RWPE1 (cell line): ENCODE results near the gene NHEJ1.

Experiments
- CTCF ChIA-PET: fragments of 350-600 bp; sonication (Branson Sonifier 250); formaldehyde crosslinking; extraction: SDS; loops from one replicate; lab custom pipeline; 2021; lab: Yijun Ruan, JAX
- POLR2A ChIA-PET: fragments of 400-600 bp; formaldehyde crosslinking; extraction: SDS; loops from one replicate; lab custom pipeline; 2020; ENCODE audit warnings: antibody characterized with exemption; ENCODE audit not compliant: low non-redundant PET; lab: Yijun Ruan, JAX
- DNase-seq: peaks from one replicate; pipeline ENCODE4 v3.0.0; 2012; ENCODE audit warnings: low spot score
- H3K27ac ChIP-seq: fragments of 450-650 bp; 2 replicates; pipeline ENCODE4 v1.5.1; 2017
- TF ChIP-seq, protein P1 (sequence below): fragments of 450-650 bp; conservative IDR thresholded peaks from 2 replicates; pipeline ENCODE4 v1.5.1; 2017; ENCODE audit warnings: low read depth, mild to moderate bottlenecking

Gene NHEJ1

DNA sequence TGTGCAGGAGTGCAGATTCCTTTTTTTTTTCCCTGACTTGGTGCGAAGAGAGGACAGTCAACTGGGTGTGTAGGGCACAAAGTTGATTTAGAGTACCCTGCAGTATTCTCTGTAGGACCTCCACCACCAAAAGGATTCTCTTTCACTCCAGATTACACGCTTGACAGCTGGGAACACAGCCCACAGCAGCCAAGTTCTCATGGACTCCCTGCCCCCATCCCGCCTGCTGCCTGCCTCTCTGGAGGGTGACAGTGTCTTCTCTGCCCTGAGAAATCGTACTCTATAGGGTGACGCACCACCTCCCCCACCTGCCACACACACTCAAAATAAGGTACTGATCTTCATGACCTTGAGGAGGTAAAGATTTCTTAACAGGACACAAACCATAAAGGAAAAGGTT is 73.3 kb downstream of the NHEJ1 start:
- TF ChIP-seq, protein P1, sequence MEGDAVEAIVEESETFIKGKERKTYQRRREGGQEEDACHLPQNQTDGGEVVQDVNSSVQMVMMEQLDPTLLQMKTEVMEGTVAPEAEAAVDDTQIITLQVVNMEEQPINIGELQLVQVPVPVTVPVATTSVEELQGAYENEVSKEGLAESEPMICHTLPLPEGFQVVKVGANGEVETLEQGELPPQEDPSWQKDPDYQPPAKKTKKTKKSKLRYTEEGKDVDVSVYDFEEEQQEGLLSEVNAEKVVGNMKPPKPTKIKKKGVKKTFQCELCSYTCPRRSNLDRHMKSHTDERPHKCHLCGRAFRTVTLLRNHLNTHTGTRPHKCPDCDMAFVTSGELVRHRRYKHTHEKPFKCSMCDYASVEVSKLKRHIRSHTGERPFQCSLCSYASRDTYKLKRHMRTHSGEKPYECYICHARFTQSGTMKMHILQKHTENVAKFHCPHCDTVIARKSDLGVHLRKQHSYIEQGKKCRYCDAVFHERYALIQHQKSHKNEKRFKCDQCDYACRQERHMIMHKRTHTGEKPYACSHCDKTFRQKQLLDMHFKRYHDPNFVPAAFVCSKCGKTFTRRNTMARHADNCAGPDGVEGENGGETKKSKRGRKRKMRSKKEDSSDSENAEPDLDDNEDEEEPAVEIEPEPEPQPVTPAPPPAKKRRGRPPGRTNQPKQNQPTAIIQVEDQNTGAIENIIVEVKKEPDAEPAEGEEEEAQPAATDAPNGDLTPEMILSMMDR: no peak
- no peak for DNase-seq
- ChIA-PET CTCF (no interaction called here), POLR2A (no interaction called here)
- H3K27ac ChIP-seq: no peak overlapping the region

DNA sequence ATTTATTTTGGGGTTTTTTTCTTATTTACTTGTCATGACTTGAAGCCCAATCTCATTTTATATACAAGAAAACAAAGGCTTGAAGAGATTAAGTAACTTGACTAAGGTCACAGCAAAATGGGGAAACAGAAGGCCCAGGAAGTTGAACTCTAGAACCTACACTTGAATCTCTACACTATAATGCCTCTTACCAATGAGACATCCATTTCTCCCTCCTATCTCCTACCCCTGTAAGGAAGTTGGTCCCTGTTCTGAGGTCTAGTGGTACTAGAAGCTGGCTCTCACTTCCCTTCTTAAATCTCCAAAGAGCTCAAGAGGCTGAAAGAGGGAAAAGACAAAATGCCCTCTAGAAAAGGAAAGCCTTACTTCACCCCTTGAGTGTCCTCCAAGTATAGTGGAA is 74.4 kb downstream of the NHEJ1 start:
- CTCF ChIA-PET: no interaction called here

DNA sequence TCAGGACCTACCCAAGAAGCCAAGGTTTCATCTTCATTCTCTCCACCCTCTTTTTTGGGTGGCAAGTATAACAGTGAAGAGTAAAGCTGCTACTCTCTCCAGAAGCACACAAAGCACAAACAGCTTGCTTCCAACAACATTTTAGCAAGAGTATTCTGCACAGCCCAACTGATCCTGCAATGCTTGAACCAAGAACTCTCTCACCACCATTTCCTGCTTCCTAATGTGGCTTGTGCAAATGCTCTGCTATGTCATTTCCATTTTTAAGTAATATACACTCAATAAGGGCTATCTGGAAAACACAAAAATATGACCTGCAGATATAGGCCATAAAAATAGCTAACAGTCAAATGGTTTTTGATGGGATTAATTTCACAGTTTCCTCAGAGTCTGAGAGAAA is 75.8 kb downstream of the NHEJ1 start:
- H3K27ac ChIP-seq: no peak overlapping the region
- DNase-seq: no peak
- CTCF ChIA-PET: interaction anchor here (1.0 to 1.7 kb wide), 2 partner anchors 26 to 55 kb away, joined by 3 to 4 read pairs; no protein-coding TSS in a partner anchor
- TF ChIP-seq, protein P1: no peak
- POLR2A ChIA-PET: no interaction called here

More for the DNA sequence above, 74.4 kb downstream of the NHEJ1 start:
- no peak for DNase-seq
- H3K27ac ChIP-seq: no peak overlapping the region
- TF ChIP-seq, protein P1: no peak
- POLR2A ChIA-PET: no interaction called here

DNA sequence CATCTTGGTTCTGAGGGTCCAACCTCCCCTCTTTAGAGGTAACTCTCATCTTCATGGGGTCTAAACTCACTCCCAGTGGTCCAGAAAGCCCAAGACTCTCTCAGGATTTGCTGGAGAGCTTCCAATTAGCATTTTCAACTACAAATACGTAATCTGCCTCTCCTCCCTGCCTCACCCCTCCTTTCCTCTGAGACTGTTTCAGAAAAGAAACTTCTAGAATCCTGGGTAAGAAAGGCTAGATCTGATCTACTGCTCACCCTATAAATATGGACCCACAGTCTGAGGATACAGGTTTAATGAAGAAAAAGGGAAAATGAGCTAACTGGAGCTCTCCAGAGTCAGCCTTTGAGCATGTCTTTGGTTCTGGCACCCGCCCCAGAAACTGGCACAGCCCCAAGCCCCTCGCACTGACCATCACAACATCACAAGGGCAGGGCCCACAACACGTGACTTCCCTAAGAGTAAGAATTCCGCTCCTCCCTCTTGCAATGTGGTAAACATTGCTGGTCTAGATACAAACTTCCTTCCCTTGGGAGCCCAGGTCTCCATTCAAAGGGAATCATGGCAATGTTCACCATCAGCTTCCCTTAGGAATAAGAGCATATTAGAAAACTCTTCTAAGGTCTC is 78.2 kb downstream of the NHEJ1 start:
- ChIA-PET POLR2A (no interaction called here), CTCF (interaction anchor here (0.7 to 2.1 kb wide), 2 partner anchors 39 to 52 kb away, joined by 3 to 8 read pairs; no protein-coding TSS in a partner anchor)
- DNase-seq: no peak
- TF ChIP-seq, protein P1: no peak
- no peak overlapping the region for H3K27ac ChIP-seq

DNA sequence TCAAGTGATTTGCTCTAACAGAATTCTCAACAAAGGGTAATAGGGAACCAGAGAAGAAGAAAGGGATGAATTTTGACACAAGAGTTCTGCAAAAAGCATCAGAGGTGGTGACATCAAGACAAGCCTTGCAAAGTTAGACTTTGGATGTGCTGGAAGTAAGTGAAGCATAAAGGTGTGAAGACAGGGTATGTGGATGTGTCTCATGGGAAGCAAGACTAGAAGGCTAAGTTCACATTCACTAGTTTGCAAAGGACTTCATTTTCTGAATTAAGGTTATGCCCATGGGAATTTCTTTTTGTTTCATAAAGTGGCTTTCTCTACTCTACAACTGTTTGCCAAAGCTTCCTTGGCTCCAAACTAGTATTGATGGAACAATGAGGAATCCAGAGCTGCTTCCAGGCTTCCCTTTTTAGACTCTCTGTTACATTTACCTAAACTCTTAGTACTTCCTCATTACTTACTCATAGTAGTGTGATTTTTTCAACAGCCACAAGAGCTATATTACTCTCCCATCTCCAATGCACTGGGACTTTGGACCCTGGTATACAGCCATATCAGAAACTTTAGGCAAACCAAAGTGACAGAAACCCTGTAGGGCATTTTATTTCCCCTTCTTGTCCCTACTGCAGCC is 78.8 kb downstream of the NHEJ1 start:
- POLR2A ChIA-PET: no interaction called here
- CTCF ChIA-PET: interaction anchor here (0.7 to 2.1 kb wide), 2 partner anchors 40 to 52 kb away, joined by 3 to 8 read pairs; no protein-coding TSS in a partner anchor
- H3K27ac ChIP-seq: no peak overlapping the region
- TF ChIP-seq, protein P1: no peak
- no peak for DNase-seq

DNA sequence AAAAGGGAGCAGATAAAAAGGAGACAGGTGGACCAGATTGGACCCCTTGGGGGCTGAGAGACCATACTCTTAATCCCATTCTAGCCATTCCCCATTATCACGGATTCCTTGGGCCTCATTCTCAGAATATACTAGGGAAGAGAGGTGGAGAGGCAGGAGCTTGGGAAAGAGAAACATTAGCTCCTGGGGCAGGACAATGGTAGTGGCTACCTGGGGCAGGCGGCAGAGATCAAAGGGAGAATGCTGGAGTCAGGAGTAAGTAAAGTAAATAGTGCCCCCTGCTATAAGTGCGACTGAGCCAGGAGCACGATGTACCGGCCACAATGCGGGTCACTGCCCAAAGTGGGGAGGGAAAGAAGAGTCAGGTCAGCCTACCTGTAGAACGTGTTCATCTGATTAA is 79.5 kb downstream of the NHEJ1 start:
- ChIA-PET CTCF (interaction anchor here (1.0 kb wide), 1 partner anchor 74 kb away, joined by 3 read pairs; no protein-coding TSS in a partner anchor), POLR2A (no interaction called here)
- TF ChIP-seq, protein P1: no peak
- no peak for DNase-seq
- H3K27ac ChIP-seq: no peak overlapping the region
